AG08395 (cell line): ENCODE measurements around the gene KATNBL1.

Source experiments
- DNase-seq: peaks from one replicate; pipeline ENCODE4 v3.0.0; 2012; ENCODE audit warnings: mixed read lengths, low spot score

Gene KATNBL1

DNA sequence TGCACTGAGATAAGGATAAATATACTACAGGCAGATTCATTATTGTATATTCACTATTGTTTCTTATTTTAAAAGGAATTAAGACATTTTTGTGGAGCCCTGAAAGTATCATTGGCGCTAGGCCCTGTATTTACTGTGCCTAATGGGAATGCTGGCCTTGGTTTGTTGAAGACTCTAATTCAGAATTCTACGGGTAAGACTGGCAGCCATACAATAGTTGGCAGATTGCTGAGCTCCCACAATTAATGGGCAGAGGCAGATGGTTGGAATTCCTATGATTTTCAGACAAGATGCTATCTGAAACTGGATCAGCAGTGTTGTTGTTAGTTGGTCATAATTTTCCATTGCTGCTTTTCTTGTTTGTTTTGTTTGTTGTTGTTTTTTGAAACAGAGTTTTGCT, 93.3 kb downstream of the KATNBL1 start:
- peak; percentile 9 for DNase-seq

DNA sequence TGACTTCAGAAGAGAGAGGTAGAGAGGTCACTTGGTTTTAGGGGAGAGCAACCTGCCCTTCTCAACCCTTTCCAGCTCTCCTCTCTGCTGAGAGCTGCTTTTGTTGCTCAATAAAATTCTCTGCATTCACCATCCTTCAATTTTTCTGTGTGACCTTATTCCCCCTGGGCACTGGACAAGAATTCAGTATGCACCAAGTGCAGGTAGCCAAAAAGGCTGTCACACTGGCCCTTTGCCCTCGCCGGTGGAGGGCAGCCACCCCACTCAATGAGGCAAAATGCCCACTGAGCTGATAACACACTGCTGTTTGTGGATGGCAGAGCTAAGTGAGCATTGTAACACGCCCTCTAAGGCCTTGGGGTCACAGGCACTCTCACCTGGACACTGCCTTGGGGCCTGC, 95.2 kb downstream of the KATNBL1 start:
- DNase-seq = no peak

DNA sequence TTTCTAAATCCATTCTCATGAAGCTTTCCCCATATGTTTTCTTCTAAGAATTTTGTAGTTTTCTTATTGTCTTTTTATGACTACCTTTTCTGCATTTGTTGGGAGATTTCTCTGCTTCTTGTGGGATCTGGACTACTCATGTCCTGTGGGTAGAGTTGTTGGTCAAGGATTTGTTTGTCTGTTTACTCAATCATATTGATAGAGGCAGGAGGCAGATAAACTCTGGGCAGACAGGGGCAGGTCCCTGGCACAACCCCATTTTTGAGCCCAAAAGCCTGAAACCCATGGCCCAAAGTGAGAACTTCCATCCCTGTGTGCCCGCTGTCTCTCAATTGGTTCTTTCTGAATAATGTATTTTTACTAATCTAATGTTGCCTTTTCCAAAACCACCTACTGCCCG, 95.7 kb downstream of the KATNBL1 start:
- DNase-seq = no peak

DNA sequence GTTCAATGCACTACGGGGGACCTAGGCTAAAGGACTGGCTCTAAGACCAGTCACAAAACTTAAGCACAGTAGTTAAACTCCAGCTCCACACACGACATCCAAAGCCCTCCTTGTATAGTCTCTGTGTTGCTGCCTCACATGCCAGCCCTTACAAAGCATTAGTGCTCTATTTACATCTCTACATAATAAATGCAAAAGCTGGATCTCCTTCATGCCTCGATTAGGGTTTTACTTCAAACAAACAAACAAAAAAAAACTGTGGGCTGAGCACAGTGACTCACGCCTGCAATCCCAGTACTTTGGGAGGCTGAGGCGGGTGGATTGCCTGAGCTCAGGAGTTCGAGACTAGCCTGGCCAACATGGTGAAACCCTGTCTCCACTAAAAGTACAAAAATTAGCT, 98.4 kb downstream of the KATNBL1 start:
- no peak for DNase-seq

DNA sequence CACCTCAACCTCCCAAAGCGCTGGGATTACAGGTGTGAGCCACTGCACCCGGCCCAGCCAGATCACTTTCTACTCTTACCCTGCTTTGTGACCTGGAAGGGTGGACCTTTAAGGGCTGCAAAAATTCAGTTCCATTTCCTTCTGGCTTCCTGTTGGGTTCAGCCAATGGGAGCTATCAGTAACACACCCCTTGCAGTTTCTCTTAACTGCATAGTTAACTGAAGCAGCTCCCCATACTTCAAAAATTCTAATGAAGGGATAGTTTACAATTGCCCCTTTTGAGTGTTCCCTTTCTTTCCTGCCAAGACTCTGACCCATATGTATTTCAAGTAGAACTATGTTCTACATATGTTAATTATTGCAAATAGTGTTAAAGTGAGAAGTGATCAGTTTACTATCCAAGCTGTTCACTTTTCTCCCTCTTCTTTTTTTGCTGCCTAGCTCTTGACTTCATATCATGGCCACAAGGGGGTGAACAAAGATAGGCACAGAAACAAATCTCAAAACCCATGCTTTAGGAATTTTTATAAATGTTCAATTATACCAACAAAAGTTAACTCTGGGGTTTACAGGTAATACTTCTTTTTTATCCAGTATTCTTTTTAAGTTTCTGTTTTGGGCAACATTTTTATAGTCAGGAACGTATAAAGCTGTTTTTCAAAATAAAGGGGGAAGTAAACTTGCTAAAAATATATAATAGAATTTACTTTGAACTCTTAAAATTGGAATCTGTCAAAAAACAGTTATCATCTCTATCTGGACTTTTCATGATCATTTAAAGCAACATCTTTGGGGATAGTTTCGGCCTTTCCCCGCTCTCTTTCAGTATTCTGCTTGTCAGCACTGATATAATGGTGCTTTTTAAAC, 99.9 kb downstream of the KATNBL1 start:
- DNase-seq = peak; percentile 36

DNA sequence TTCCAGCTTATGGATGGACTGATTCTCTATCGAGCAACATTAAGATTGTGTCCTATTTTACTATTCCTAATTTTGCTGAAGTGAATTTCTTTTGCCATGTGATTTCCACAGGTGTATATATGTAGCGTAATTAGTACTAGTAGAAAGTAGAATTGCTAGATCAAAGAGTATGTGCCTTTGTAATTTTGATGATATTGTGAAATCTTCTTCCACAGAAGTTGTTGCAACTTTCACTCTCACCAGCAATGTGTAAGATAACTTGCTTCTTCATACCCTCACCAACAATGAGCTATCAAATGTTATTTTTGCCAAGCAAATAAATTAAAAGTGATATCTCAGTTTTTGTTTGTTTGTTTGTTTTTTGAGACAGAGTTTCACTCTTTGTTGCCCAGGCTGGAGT, 102.6 kb downstream of the KATNBL1 start:
- DNase-seq = no peak

DNA sequence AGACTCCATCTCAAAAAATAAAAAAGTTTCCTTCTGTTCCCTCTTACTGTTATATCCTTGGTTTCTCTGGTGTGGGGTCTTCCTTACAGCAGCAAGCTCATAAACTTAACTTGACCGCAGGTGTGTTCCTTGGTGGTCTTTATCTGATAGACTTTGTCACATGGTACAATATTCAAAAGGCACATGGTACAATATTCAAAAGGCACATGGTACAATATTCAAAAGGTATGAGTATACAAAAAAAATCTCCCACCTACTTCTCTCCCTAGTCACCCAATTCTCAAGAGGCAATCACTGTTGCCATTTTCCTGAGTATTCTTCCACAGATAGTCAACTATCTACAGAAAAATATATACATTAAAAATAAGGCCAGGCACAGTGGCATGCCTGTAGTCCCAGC, 103.5 kb downstream of the KATNBL1 start:
- DNase-seq = no peak

DNA sequence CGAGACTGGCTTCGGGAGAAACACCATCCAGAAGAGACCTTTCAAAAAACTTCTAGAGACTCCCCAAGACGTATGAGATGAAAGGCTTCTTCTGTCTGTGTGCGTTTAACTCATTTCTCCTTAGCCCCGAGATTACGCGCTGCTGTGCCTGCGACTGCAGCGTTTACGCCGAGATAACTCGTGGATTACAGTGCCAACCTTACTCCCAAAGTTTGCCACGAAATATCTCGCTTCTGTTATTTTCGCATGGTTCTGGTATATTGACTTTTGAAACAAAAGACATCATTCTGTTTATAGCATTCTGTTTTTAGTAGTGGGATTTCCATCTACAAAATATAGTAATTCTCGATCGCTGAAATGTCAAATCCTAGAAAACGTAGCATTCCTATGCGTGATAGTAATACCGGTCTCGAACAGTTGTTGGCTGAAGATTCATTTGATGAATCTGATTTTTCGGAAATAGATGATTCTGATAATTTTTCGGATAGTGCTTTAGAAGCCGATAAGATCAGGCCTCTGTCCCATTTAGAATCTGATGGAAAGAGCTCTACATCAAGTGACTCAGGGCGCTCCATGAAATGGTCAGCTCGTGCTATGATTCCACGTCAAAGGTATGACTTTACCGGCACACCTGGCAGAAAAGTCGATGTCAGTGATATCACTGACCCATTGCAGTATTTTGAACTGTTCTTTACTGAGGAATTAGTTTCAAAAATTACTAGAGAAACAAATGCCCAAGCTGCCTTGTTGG, 107.5 kb downstream of the KATNBL1 start:
- no peak for DNase-seq

DNA sequence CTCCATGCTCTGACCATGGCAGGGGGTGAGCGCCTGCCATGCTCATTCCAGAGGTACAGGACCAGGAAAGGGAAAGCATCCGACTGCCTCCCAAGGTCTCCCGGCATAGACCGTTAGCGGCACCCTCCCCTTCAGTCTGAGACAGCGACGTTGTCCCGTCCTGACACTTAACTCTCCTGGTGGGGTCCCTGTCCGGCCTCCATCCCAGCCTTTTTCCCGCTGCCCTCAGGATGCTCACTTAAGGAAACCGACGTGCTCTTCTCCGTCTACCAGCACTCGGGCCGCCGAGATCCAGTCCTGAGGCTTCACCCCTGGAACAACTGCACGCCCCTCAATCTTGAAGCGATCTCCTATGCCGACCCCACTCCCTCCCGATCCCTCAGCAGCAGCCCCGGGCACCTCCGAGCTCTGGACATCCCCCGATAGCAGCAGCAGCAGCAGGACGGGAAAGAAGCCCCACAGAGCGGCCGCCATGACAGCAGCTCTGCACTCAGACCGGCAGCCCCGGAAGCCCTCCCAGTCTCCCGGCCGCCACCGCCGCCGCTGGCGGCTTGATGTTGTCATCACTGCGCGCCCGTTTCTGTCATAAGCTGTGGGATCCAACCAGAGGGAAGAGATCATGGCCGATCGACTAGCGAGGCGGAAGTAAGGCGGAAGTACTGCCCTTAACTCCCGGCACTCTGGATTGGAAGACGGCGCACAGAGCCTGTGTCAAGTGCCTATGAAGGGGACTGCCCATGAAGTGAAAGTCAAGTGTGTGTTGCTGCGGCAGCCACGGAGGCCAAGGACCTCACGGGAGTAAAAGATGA, 108.3 kb downstream of the KATNBL1 start, which contains the start of the genes EMC7 and PGBD4:
Gene EMC7, minus strand, starts transcription at position 497 of the 809 bp plus-strand sequence. Its CDS starts 23 bp downstream, at position 474.
Gene PGBD4, plus strand, starts transcription at position 718 of the 809 bp plus-strand sequence. CDS start 449 bp downstream, outside the sequence.
- peak; percentile 98 for DNase-seq

DNA sequence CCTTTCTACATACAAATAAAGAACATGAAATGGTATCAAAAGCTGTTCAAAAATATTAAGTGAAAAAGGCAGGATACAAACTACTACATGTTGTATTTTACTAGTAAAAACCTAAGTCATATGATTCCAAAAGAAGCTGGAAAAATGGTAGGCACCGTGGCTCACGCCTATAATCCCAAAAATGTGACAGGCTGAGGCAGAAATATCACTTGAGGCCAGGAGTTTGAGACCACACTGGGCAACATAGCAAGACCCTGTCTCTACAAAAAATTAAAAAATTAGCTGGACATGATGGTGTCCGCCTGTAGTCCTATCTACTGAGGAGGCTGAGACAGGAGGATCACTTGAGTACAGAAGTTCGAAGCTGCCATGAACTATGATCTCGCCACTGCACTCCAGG, 110.0 kb downstream of the KATNBL1 start:
- no peak for DNase-seq
